MCF 10A (cell line): ENCODE data around the gene SNHG17. TPM values are rescaled to one million over a fixed set of nuclear protein-coding genes. Genes with fewer than 3 reads are reported as not detected.

Experiments used
- BruUV-seq: library from RNA; stranded (reverse); fragments of 400-500 nt; replicated peaks from 2 replicates; lab custom pipeline; 2021; lab: Mats Ljungman, UMichigan
- CTCF ChIA-PET: fragments of 300-600 bp; sonication (Branson Sonifier 250); formaldehyde crosslinking; extraction: SDS; loops from one replicate; lab custom pipeline; 2021; ENCODE audit warnings: antibody characterized with exemption, inconsistent platforms; lab: Yijun Ruan, JAX
- POLR2A ChIA-PET: fragments of 300-600, 350-650 bp; sonication (Branson Sonifier 250); formaldehyde crosslinking; extraction: SDS; loops from one replicate; lab custom pipeline; 2020; ENCODE audit warnings: antibody characterized with exemption, inconsistent platforms; lab: Yijun Ruan, JAX
- DNase-seq: peaks from one replicate; pipeline ENCODE4 v3.0.0-alpha.2; 2018; ENCODE audit not compliant: unreplicated experiment
- H3K27ac Mint-ChIP-seq: one replicate; pipeline ENCODE4 v1.8.0; 2022; ENCODE audit warnings: mild to moderate bottlenecking, low read depth, mixed read lengths; ENCODE audit not compliant: unreplicated experiment
- H3K27me3 Mint-ChIP-seq: one replicate; pipeline ENCODE4 v1.8.0; 2022; ENCODE audit warnings: mixed read lengths; ENCODE audit not compliant: insufficient read depth, unreplicated experiment
- H3K36me3 Mint-ChIP-seq: one replicate; pipeline ENCODE4 v1.8.0; 2022; ENCODE audit warnings: mild to moderate bottlenecking, moderate library complexity, mixed read lengths; ENCODE audit not compliant: insufficient read depth, unreplicated experiment
- H3K4me1 Mint-ChIP-seq: one replicate; pipeline ENCODE4 v1.8.0; 2022; ENCODE audit warnings: mixed read lengths; ENCODE audit not compliant: insufficient read depth, unreplicated experiment
- H3K4me3 Mint-ChIP-seq: one replicate; pipeline ENCODE4 v1.8.0; 2022; ENCODE audit warnings: mild to moderate bottlenecking, moderate library complexity, mixed read lengths; ENCODE audit not compliant: unreplicated experiment
- H3K9me3 Mint-ChIP-seq: one replicate; pipeline ENCODE4 v1.8.0; 2022; ENCODE audit warnings: mixed read lengths; ENCODE audit not compliant: unreplicated experiment
- CTCF ChIP-seq: fragments of 200-600 bp; IDR thresholded peaks from one replicate; pipeline ENCODE4 v1.8.0; 2022; ENCODE audit warnings: antibody characterized with exemption, mild to moderate bottlenecking; ENCODE audit not compliant: unreplicated experiment
- intact Hi-C: fragments of 100-400 bp; cut with micrococcal nuclease; formaldehyde crosslinking; loops from 2 replicates; pipeline ENCODE4 v1.14.1; 2022
- total RNA-seq: library from RNA; stranded (reverse); gene quantifications from 2 replicates; pipeline ENCODE4 v1.2.3, GENCODE V29; 2022

Gene SNHG17
- total RNA-seq, 1 experiment from 2014 or later = 133 TPM

GRCh38 chr20:38424401-38424800 is 10.7 kb downstream of the SNHG17 start:
- no peak for DNase-seq
- no TSS peak for BruUV-seq
- no peaks in the 10 kb centered on the region for H3K9me3 Mint-ChIP-seq
- peaks cover 100% of the 10 kb centered on the region for H3K36me3 Mint-ChIP-seq
- POLR2A ChIA-PET = interaction anchor here (0.8 to 3.3 kb wide), 3 partner anchors 10 to 48 kb away, joined by 3 to 29 read pairs (median 5); partner anchors contain the start of genes RALGAPB and SNHG17
- intact Hi-C loops = no loop called here
- CTCF ChIA-PET = interaction anchor here (0.9 to 3.5 kb wide), 5 partner anchors 10 to 351 kb away, joined by 3 to 15 read pairs (median 6); partner anchors contain the start of gene SNHG17
- H3K4me1 Mint-ChIP-seq = peaks cover 20% of the 10 kb centered on the region
- H3K4me3 Mint-ChIP-seq = no peak overlapping the region
- H3K27me3 Mint-ChIP-seq = no peaks in the 10 kb centered on the region
- no peak overlapping the region for H3K27ac Mint-ChIP-seq
- no peak for TF ChIP-seq CTCF

- POLR2A ChIA-PET = interaction anchor here (1.7 to 3.3 kb wide), 2 partner anchors 11 to 49 kb away, joined by 5 to 29 read pairs; partner anchors contain the start of genes RALGAPB and SNHG17
- CTCF ChIA-PET = interaction anchor here (0.6 to 2.3 kb wide), 7 partner anchors 8 to 350 kb away, joined by 3 to 9 read pairs (median 3); no protein-coding TSS in a partner anchor
- no peak overlapping the region for H3K27ac Mint-ChIP-seq
Measured at GRCh38 chr20:38423541-38423940, 11.6 kb downstream of the SNHG17 start.

GRCh38 chr20:38421915-38422314 is 13.2 kb downstream of the SNHG17 start:
- CTCF ChIA-PET = interaction anchor here (0.8 to 2.3 kb wide), 5 partner anchors 9 to 200 kb away, joined by 3 to 11 read pairs (median 5); partner anchors contain the start of genes RALGAPB and SNHG17
- no peak overlapping the region for H3K27ac Mint-ChIP-seq

More at GRCh38 chr20:38423541-38423940, 11.6 kb downstream of the SNHG17 start:
- intact Hi-C loops = no loop called here
- no peak for DNase-seq
- Mint-ChIP-seq H3K27me3 (no peaks in the 10 kb centered on the region), H3K9me3 (no peaks in the 10 kb centered on the region), H3K4me1 (peaks cover 14% of the 10 kb centered on the region), H3K4me3 (no peak overlapping the region), H3K36me3 (peaks cover 100% of the 10 kb centered on the region)
- no TSS peak for BruUV-seq
- TF ChIP-seq CTCF = no peak

More at GRCh38 chr20:38421915-38422314, 13.2 kb downstream of the SNHG17 start:
- no peak for DNase-seq
- no peak for TF ChIP-seq CTCF
- peaks cover 99% of the 10 kb centered on the region for H3K36me3 Mint-ChIP-seq
- no peaks in the 10 kb centered on the region for H3K27me3 Mint-ChIP-seq
- H3K4me1 Mint-ChIP-seq = peaks cover 7% of the 10 kb centered on the region
- no peak overlapping the region for H3K4me3 Mint-ChIP-seq
- POLR2A ChIA-PET = no interaction called here
- H3K9me3 Mint-ChIP-seq = no peaks in the 10 kb centered on the region
- intact Hi-C loops = no loop called here
- BruUV-seq = no TSS peak
